ENCODE results near the gene ITPK1.

- no peak for TF ChIP-seq POLR2AphosphoS5 (IDR thresholded peaks at IDR 0.05; ENCODE audit: low read depth, low read length)
- no peak for TF ChIP-seq POLR2A (IDR thresholded peaks at IDR 0.05; ENCODE audit: low read depth, low read length)
- no peak for TF ChIP-seq SPI1 (IDR thresholded peaks at IDR 0.05; ENCODE audit: low read depth, low read length)
- no peak for TF ChIP-seq TAF1 (IDR thresholded peaks at IDR 0.05; ENCODE audit: low read depth, low read length)
- no peak for TF ChIP-seq PAX5 (IDR thresholded peaks at IDR 0.05; ENCODE audit: insufficient read depth, low read length, severe bottlenecking)
Observed at GRCh38 chr14:93025055-93025454, 90.7 kb downstream of the ITPK1 start.
